ENCODE results near the gene PRAMEF13. TPM values are rescaled to one million over a fixed set of nuclear protein-coding genes. Genes with fewer than 3 reads are reported as not detected.

PRAMEF13 gene
- not detected in 2 replicates for total RNA-seq

GRCh38 chr1:13201309-13201708 is at the start of gene PRAMEF13:
PRAMEF13 (minus strand) TSS chr1:13201409; CDS start chr1:13199589, 1,820 bp downstream.

GRCh38 chr1:13225675-13226204 is 24.5 kb upstream of the PRAMEF13 start, which contains the start of gene PRAMEF18:
PRAMEF18 (minus strand) TSS chr1:13226154; CDS start chr1:13226106, 48 bp downstream.

GRCh38 chr1:13171548-13171947 is 29.7 kb downstream of the PRAMEF13 start, which contains the start of gene PRAMEF9:
PRAMEF9 (plus strand) TSS chr1:13171848; CDS start chr1:13175281, 3,433 bp downstream.

DNA sequence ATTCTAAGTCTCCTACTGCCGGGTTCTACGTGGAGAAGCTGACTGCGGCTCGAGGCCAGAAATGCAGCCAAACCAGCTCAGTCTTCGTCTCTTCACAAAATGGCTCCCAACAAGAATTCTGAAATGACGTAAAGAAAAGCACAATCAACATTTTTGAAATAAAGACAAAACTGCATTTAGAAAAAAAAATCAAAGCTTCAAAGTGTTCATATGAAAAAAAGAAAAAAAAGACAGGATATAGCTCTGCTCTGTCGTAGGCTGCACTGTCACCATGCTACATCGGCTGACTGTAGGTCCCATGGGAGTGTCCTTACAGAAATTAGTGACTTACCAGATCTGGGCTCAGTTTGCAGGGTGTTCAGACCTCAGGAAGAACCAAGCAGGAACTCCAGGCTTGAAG is 35.7 kb downstream of the PRAMEF13 start, which contains the start of gene HNRNPCL4:
HNRNPCL4 (minus strand) TSS at position 101 of the 400 bp plus-strand sequence. CDS start 164 bp downstream, outside the sequence.

DNA sequence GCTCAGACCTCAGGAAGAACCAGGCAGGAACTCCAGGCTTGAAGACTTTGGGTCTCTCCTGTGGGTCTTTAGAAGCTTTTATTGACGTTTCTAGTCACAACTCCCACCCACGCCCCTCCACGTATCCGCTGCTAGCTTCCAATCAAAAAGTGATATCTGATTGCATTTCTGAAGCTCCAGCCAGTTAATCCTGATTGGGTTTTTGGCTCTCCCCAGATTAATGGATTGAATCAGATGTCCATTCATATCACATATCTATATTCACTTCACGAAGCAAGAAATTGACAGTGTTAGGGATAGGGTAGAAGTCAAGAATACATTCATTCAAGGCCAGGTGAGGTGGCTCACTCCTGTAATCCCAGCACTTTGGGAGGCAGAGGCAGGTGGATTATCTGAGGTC is 45.3 kb downstream of the PRAMEF13 start, which contains the start of gene PRAMEF26:
PRAMEF26 (minus strand) TSS at position 101 of the 400 bp plus-strand sequence. CDS start 2,914 bp downstream, outside the sequence.

Other genes with a start within 250 kb of the PRAMEF13 start
- not detected in 2 replicates for gene PRAMEF27, start 144.8 kb downstream of the PRAMEF13 start, total RNA-seq
- gene HNRNPCL3, start 140.6 kb downstream of the PRAMEF13 start, total RNA-seq, result not detected in 2 replicates
- gene PRAMEF25, start 130.6 kb downstream of the PRAMEF13 start, total RNA-seq, result not detected in 2 replicates
- gene HNRNPCL2, start 84.6 kb downstream of the PRAMEF13 start, total RNA-seq, result not detected in 2 replicates
- gene PRAMEF26, start 45.4 kb downstream of the PRAMEF13 start, total RNA-seq, result not detected in 2 replicates
- gene HNRNPCL4, start 35.8 kb downstream of the PRAMEF13 start, total RNA-seq, result not detected in 2 replicates
- not detected in 2 replicates for gene PRAMEF9, start 29.6 kb downstream of the PRAMEF13 start, total RNA-seq
- not detected in 2 replicates for gene PRAMEF18, start 24.7 kb upstream of the PRAMEF13 start, total RNA-seq
- gene PRAMEF5, start 52.8 kb upstream of the PRAMEF13 start, total RNA-seq, result not detected in 2 replicates
- not detected in 2 replicates for gene PRAMEF8, start 83.7 kb upstream of the PRAMEF13 start, total RNA-seq
- gene PRAMEF33, start 102.1 kb upstream of the PRAMEF13 start, total RNA-seq, result not detected in 2 replicates
- not detected in 2 replicates for gene PRAMEF15, start 114.2 kb upstream of the PRAMEF13 start, total RNA-seq
- not detected in 2 replicates for gene PRAMEF14, start 145.7 kb upstream of the PRAMEF13 start, total RNA-seq
- gene PRAMEF19, start 170.5 kb upstream of the PRAMEF13 start, total RNA-seq, result not detected in 2 replicates
- not detected in 2 replicates for gene PRAMEF17, start 188.2 kb upstream of the PRAMEF13 start, total RNA-seq
- not detected in 2 replicates for gene PRAMEF20, start 209.0 kb upstream of the PRAMEF13 start, total RNA-seq

Measured in bronchial smooth muscle cell (primary cell).